ACHN (cell line): ENCODE data around the gene PFDN1.

Experiments used
- DNase-seq: peaks from one replicate; pipeline ENCODE4 v3.0.0-alpha.2; 2015
- in situ Hi-C: cut with HindIII; loops from 2 replicates; pipeline ENCODE4 v1.10.0; 2017; ENCODE audit warnings: low sequenced_read_pairs, low pct_ligation_motif_present, low pct_unique_long_range_greater_than_20kb

The PFDN1 gene

GRCh38 chr5:140267201-140267540 lies 35.7 kb downstream of the PFDN1 start:
- DNase-seq: no peak

GRCh38 chr5:140266471-140267200 lies 36.3 kb downstream of the PFDN1 start:
- in situ Hi-C loops: no loop called here
- DNase-seq: no peak

More at GRCh38 chr5:140267201-140267540, 35.7 kb downstream of the PFDN1 start:
- in situ Hi-C loops: no loop called here

GRCh38 chr5:140265845-140266244 lies 37.1 kb downstream of the PFDN1 start:
- in situ Hi-C loops: no loop called here

GRCh38 chr5:140262839-140263238 lies 40.1 kb downstream of the PFDN1 start:
- DNase-seq: no peak

More at GRCh38 chr5:140265845-140266244, 37.1 kb downstream of the PFDN1 start:
- DNase-seq: no peak

GRCh38 chr5:140262221-140262620 lies 40.7 kb downstream of the PFDN1 start:
- in situ Hi-C loops: no loop called here
- no peak for DNase-seq

More at GRCh38 chr5:140262839-140263238, 40.1 kb downstream of the PFDN1 start:
- in situ Hi-C loops: no loop called here

GRCh38 chr5:140261403-140262171 lies 41.3 kb downstream of the PFDN1 start:
- peak; percentile 85 for DNase-seq

GRCh38 chr5:140260089-140260656 lies 42.7 kb downstream of the PFDN1 start:
- in situ Hi-C loops: no loop called here
- no peak for DNase-seq

More at GRCh38 chr5:140261403-140262171, 41.3 kb downstream of the PFDN1 start:
- in situ Hi-C loops: no loop called here

GRCh38 chr5:140259500-140259899 lies 43.4 kb downstream of the PFDN1 start:
- in situ Hi-C loops: no loop called here
- no peak for DNase-seq

- in situ Hi-C loops: no loop called here
Measured at GRCh38 chr5:140258873-140259272, 44.0 kb downstream of the PFDN1 start.

GRCh38 chr5:140258016-140258415 lies 44.9 kb downstream of the PFDN1 start:
- in situ Hi-C loops: no loop called here
- DNase-seq: no peak

More at GRCh38 chr5:140258873-140259272, 44.0 kb downstream of the PFDN1 start:
- DNase-seq: no peak

GRCh38 chr5:140256726-140257125 lies 46.2 kb downstream of the PFDN1 start:
- in situ Hi-C loops: no loop called here
- no peak for DNase-seq

GRCh38 chr5:140255460-140256157 lies 47.3 kb downstream of the PFDN1 start:
- DNase-seq: no peak
- in situ Hi-C loops: no loop called here

- DNase-seq: no peak
- in situ Hi-C loops: no loop called here
Measured at GRCh38 chr5:140253985-140254384, 48.9 kb downstream of the PFDN1 start.

GRCh38 chr5:140252470-140253126 lies 50.3 kb downstream of the PFDN1 start:
- no peak for DNase-seq
- in situ Hi-C loops: no loop called here

GRCh38 chr5:140251527-140251973 lies 51.4 kb downstream of the PFDN1 start:
- peak; percentile 82 for DNase-seq
- in situ Hi-C loops: no loop called here

- in situ Hi-C loops: no loop called here
- DNase-seq: no peak
Measured at GRCh38 chr5:140250386-140250785, 52.5 kb downstream of the PFDN1 start.

GRCh38 chr5:140249536-140249935 lies 53.4 kb downstream of the PFDN1 start:
- DNase-seq: no peak
- in situ Hi-C loops: no loop called here

- in situ Hi-C loops: no loop called here
- no peak for DNase-seq
Measured at GRCh38 chr5:140248414-140248813, 54.5 kb downstream of the PFDN1 start.
